CD8-positive, alpha-beta memory T cell (primary cell): ENCODE data around the gene EXOC4. TPM values are rescaled to one million over a fixed set of nuclear protein-coding genes. Genes with fewer than 3 reads are reported as not detected.
"Not testable (repeated sequence)": the region's sequence is repeated elsewhere in the genome, so short reads cannot be mapped to it uniquely, and the experiment has no call there.

ENCODE experiments used
- CTCF ChIA-PET: fragments of 350-600 bp; sonication (Branson Sonifier 250); formaldehyde crosslinking; loops from one replicate; lab custom pipeline; 2021; ENCODE audit warnings: antibody characterized with exemption; lab: Charles Lee
- POLR2A ChIA-PET: fragments of 350-600 bp; sonication (Branson Sonifier 250); formaldehyde crosslinking; loops from one replicate; lab custom pipeline; 2021; ENCODE audit warnings: antibody characterized with exemption; lab: Charles Lee
- DNase-seq, 5 donors: peaks; one replicate each; pipeline versions ENCODE4 v3.0.0 to v3.0.0-alpha.2; 2020 to 2022; ENCODE audit warnings: mixed read lengths in 1 of 5
- H3K27ac ChIP-seq: one replicate; pipeline ENCODE4 v1.7.0; 2013; ENCODE audit warnings: low read depth, mild to moderate bottlenecking, low read length, moderate library complexity
- H3K27me3 ChIP-seq: 2 replicates; pipeline ENCODE4 v1.7.0; 2013; ENCODE audit warnings: low read length, mild to moderate bottlenecking; ENCODE audit not compliant: insufficient read depth, poor library complexity, severe bottlenecking
- H3K36me3 ChIP-seq: 2 replicates; pipeline ENCODE4 v1.7.0; 2013; ENCODE audit warnings: mild to moderate bottlenecking, low read length, moderate library complexity; ENCODE audit not compliant: insufficient read depth
- H3K4me1 ChIP-seq: 2 replicates; pipeline ENCODE4 v1.7.0; 2013; ENCODE audit warnings: mild to moderate bottlenecking, low read length, moderate library complexity; ENCODE audit not compliant: insufficient read depth
- H3K4me3 ChIP-seq: 2 replicates; pipeline ENCODE4 v1.7.0; 2013; ENCODE audit warnings: mild to moderate bottlenecking, low read length
- H3K9me3 ChIP-seq: 2 replicates; pipeline ENCODE4 v1.7.0; 2013; ENCODE audit warnings: mild to moderate bottlenecking, low read length
- H3K27ac Mint-ChIP-seq, 8 donors: one replicate each; pipeline ENCODE4 v1.8.0; 2020 to 2021; ENCODE audit warnings: mixed read lengths in 8 of 8, mild to moderate bottlenecking in 6 of 8, inconsistent platforms in 3 of 8, moderate library complexity in 3 of 8
- H3K27me3 Mint-ChIP-seq, 2 donors: one replicate each; pipeline ENCODE4 v1.8.0; 2020 to 2021; ENCODE audit warnings: mixed read lengths in 2 of 2, mild to moderate bottlenecking in 1 of 2, moderate library complexity in 1 of 2
- H3K36me3 Mint-ChIP-seq, 3 donors: one replicate each; pipeline ENCODE4 v1.8.0; 2020 to 2021; ENCODE audit warnings: mixed read lengths in 3 of 3, inconsistent platforms in 1 of 3, mild to moderate bottlenecking in 1 of 3
- H3K4me1 Mint-ChIP-seq, 3 donors: one replicate each; pipeline ENCODE4 v1.8.0; 2020 to 2021; ENCODE audit warnings: mixed read lengths in 3 of 3, inconsistent platforms in 1 of 3, mild to moderate bottlenecking in 1 of 3
- H3K4me3 Mint-ChIP-seq, 7 donors: one replicate each; pipeline ENCODE4 v1.8.0; 2020 to 2021; ENCODE audit warnings: mixed read lengths in 7 of 7, mild to moderate bottlenecking in 6 of 7, moderate library complexity in 4 of 7, inconsistent platforms in 2 of 7
- H3K9me3 Mint-ChIP-seq, 5 donors: one replicate each; pipeline ENCODE4 v1.8.0; 2020 to 2022; ENCODE audit warnings: mixed read lengths in 5 of 5, mild to moderate bottlenecking in 3 of 5, moderate library complexity in 2 of 5, inconsistent platforms in 1 of 5
- polyA plus RNA-seq: library from polyadenylated mRNA; unstranded; fragments of 300-500 nt; fragmentation: Illumina TruSeq; gene quantifications from one replicate; pipeline ENCODE4 v1.2.3, GENCODE V29; 2021
- total RNA-seq, 2 experiments: library from RNA; stranded (reverse); gene quantifications; one replicate each; pipeline ENCODE4 v1.2.3, GENCODE V29; 2021

The EXOC4 gene
- total and polyA plus RNA-seq, 3 experiments from 2014 or later: 34.5 to 53.2 (median 50.3) TPM

GRCh38 chr7:133320891-133321290, 68.0 kb downstream of the EXOC4 start:
- H3K27ac Mint-ChIP-seq: no peak overlapping the region
- ChIA-PET POLR2A (no interaction called here), CTCF (no interaction called here)
- Histone ChIP-seq H3K4me3 (no peak overlapping the region), H3K27me3 (no peaks in the 10 kb centered on the region), H3K27ac (no peak overlapping the region), H3K4me1 (no peaks in the 10 kb centered on the region), H3K9me3 (no peaks in the 10 kb centered on the region), H3K36me3 (peaks cover 12% of the 10 kb centered on the region)
- peaks cover 9 to 34% (median 33%) of the 10 kb centered on the region in 5 donors for H3K9me3 Mint-ChIP-seq
- no peak for DNase-seq
- no peaks in the 10 kb centered on the region for H3K27me3 Mint-ChIP-seq
- peaks cover 6 to 14% (median 7%) of the 10 kb centered on the region in 3 donors for H3K4me1 Mint-ChIP-seq
- no peak overlapping the region for H3K4me3 Mint-ChIP-seq
- H3K36me3 Mint-ChIP-seq: peaks cover 61 to 80% (median 69%) of the 10 kb centered on the region in 3 donors

GRCh38 chr7:133321366-133321765, 68.5 kb downstream of the EXOC4 start:
- H3K4me3 ChIP-seq, H3K27ac Mint-ChIP-seq, DNase-seq, H3K9me3 ChIP-seq, POLR2A ChIA-PET, H3K4me1 ChIP-seq, CTCF ChIA-PET, H3K4me3 Mint-ChIP-seq, H3K27me3 ChIP-seq, H3K27me3 Mint-ChIP-seq, H3K27ac ChIP-seq: not testable (repeated sequence)
- Mint-ChIP-seq H3K9me3 (peaks cover 9 to 34% (median 33%) of the 10 kb centered on the region in 5 donors), H3K4me1 (peaks cover 6 to 14% (median 7%) of the 10 kb centered on the region in 3 donors), H3K36me3 (peaks cover 62 to 84% (median 74%) of the 10 kb centered on the region in 3 donors)
- H3K36me3 ChIP-seq: peaks cover 12% of the 10 kb centered on the region

- H3K4me3 ChIP-seq, POLR2A ChIA-PET, CTCF ChIA-PET, DNase-seq, H3K27ac Mint-ChIP-seq, H3K27ac ChIP-seq, H3K27me3 Mint-ChIP-seq, H3K36me3 ChIP-seq, H3K27me3 ChIP-seq, H3K4me1 ChIP-seq, H3K4me3 Mint-ChIP-seq, H3K9me3 ChIP-seq: not testable (repeated sequence)
- Mint-ChIP-seq H3K36me3 (peaks cover 52 to 77% (median 71%) of the 10 kb centered on the region in 3 donors), H3K9me3 (peaks cover 3 to 32% (median 29%) of the 10 kb centered on the region in 5 donors), H3K4me1 (peaks cover 27 to 31% (median 28%) of the 10 kb centered on the region in 3 donors)
These were observed 73.9 kb downstream of the EXOC4 start for GRCh38 chr7:133326745-133327144.

- H3K4me3 ChIP-seq, H3K27me3 ChIP-seq, CTCF ChIA-PET, H3K36me3 ChIP-seq, H3K4me1 ChIP-seq, DNase-seq, POLR2A ChIA-PET, H3K27ac ChIP-seq, H3K4me3 Mint-ChIP-seq, H3K27me3 Mint-ChIP-seq, H3K9me3 ChIP-seq: not testable (repeated sequence)
- H3K9me3 Mint-ChIP-seq: peaks cover 0 to 22% (median 20%) of the 10 kb centered on the region in 5 donors
- H3K4me1 Mint-ChIP-seq: peaks cover 27 to 28% (median 28%) of the 10 kb centered on the region in 3 donors
- H3K36me3 Mint-ChIP-seq: peaks cover 42 to 67% (median 63%) of the 10 kb centered on the region in 3 donors
- H3K27ac Mint-ChIP-seq: peak overlapping the region in 2 of 8 donors; percentile 2 to 58
These were observed 75.1 kb downstream of the EXOC4 start for GRCh38 chr7:133328021-133328420.

GRCh38 chr7:133330085-133330484, 77.2 kb downstream of the EXOC4 start:
- H3K36me3 Mint-ChIP-seq: peaks cover 31 to 67% (median 60%) of the 10 kb centered on the region in 3 donors
- H3K36me3 ChIP-seq: peaks cover 3% of the 10 kb centered on the region
- H3K9me3 ChIP-seq: no peaks in the 10 kb centered on the region
- no peak overlapping the region for H3K27ac Mint-ChIP-seq
- no peaks in the 10 kb centered on the region for H3K27me3 ChIP-seq
- H3K4me3 ChIP-seq: no peak overlapping the region
- H3K4me1 ChIP-seq: no peaks in the 10 kb centered on the region
- no peaks in the 10 kb centered on the region for H3K27me3 Mint-ChIP-seq
- no peak overlapping the region for H3K4me3 Mint-ChIP-seq
- CTCF ChIA-PET: no interaction called here
- peaks cover 21 to 30% (median 21%) of the 10 kb centered on the region in 3 donors for H3K4me1 Mint-ChIP-seq
- no peak for DNase-seq
- H3K9me3 Mint-ChIP-seq: peaks cover 0 to 13% (median 8%) of the 10 kb centered on the region in 5 donors
- no peak overlapping the region for H3K27ac ChIP-seq
- POLR2A ChIA-PET: no interaction called here

GRCh38 chr7:133331861-133332260, 79.0 kb downstream of the EXOC4 start:
- Histone ChIP-seq H3K4me1 (no peaks in the 10 kb centered on the region), H3K27me3 (no peaks in the 10 kb centered on the region), H3K27ac (no peak overlapping the region), H3K36me3 (peaks cover 3% of the 10 kb centered on the region), H3K9me3 (no peaks in the 10 kb centered on the region), H3K4me3 (no peak overlapping the region)
- DNase-seq: no peak
- H3K4me3 Mint-ChIP-seq: no peak overlapping the region
- H3K27me3 Mint-ChIP-seq: no peaks in the 10 kb centered on the region
- POLR2A ChIA-PET: no interaction called here
- peak overlapping the region in 1 of 8 donors; percentile 12 for H3K27ac Mint-ChIP-seq
- CTCF ChIA-PET: no interaction called here
- peaks cover 0 to 17% (median 5%) of the 10 kb centered on the region in 5 donors for H3K9me3 Mint-ChIP-seq
- peaks cover 16 to 29% (median 21%) of the 10 kb centered on the region in 3 donors for H3K4me1 Mint-ChIP-seq
- H3K36me3 Mint-ChIP-seq: peaks cover 32 to 65% (median 56%) of the 10 kb centered on the region in 3 donors

- H3K27ac Mint-ChIP-seq: no peak overlapping the region
- H3K36me3 Mint-ChIP-seq: peaks cover 54 to 84% (median 72%) of the 10 kb centered on the region in 3 donors
- no peak overlapping the region for H3K4me3 Mint-ChIP-seq
- H3K9me3 Mint-ChIP-seq: peaks cover 30 to 60% (median 47%) of the 10 kb centered on the region in 5 donors
- ChIA-PET CTCF (no interaction called here), POLR2A (no interaction called here)
- no peaks in the 10 kb centered on the region for H3K36me3 ChIP-seq
- H3K9me3 ChIP-seq: no peaks in the 10 kb centered on the region
- H3K4me1 Mint-ChIP-seq: peaks cover 7 to 25% (median 11%) of the 10 kb centered on the region in 3 donors
- no peak overlapping the region for H3K4me3 ChIP-seq
- no peak for DNase-seq
- H3K27me3 Mint-ChIP-seq: peaks cover 0 to 2% of the 10 kb centered on the region in 2 donors
- no peaks in the 10 kb centered on the region for H3K27me3 ChIP-seq
- H3K27ac ChIP-seq: no peak overlapping the region
- no peaks in the 10 kb centered on the region for H3K4me1 ChIP-seq
These were observed 86.9 kb downstream of the EXOC4 start for GRCh38 chr7:133339772-133340171.

GRCh38 chr7:133344275-133344674, 91.4 kb downstream of the EXOC4 start:
- Mint-ChIP-seq H3K36me3 (peaks cover 41 to 67% (median 57%) of the 10 kb centered on the region in 3 donors), H3K4me1 (peaks cover 10 to 28% (median 25%) of the 10 kb centered on the region in 3 donors), H3K9me3 (peaks cover 26 to 39% (median 37%) of the 10 kb centered on the region in 5 donors), H3K4me3 (no peak overlapping the region), H3K27ac (no peak overlapping the region), H3K27me3 (peaks cover 0 to 2% of the 10 kb centered on the region in 2 donors)
- ChIA-PET CTCF (no interaction called here), POLR2A (no interaction called here)
- DNase-seq: no peak
- Histone ChIP-seq H3K36me3 (no peaks in the 10 kb centered on the region), H3K4me1 (no peaks in the 10 kb centered on the region), H3K4me3 (no peak overlapping the region), H3K27me3 (no peaks in the 10 kb centered on the region), H3K9me3 (no peaks in the 10 kb centered on the region), H3K27ac (no peak overlapping the region)
